GM19328 (cell line): Measurements from ENCODE around the gene SUSD5.

ENCODE experiments used
- ATAC-seq: cut with Tn5 transposase; IDR thresholded peaks from one replicate; pipeline ENCODE4 v1.9.1; 2021; ENCODE audit warnings: mild to moderate bottlenecking, moderate library complexity; ENCODE audit not compliant: unreplicated experiment

SUSD5 gene

GRCh38 chr3:33218446-33219174 lies at the start of gene SUSD5:
SUSD5 (minus strand) TSS chr3:33218810; CDS start chr3:33218797, 13 bp downstream.
- ATAC-seq, result no peak

GRCh38 chr3:33260104-33260503 lies 41.5 kb upstream of the SUSD5 start:
- no peak for ATAC-seq

GRCh38 chr3:33256249-33256648 lies 37.6 kb upstream of the SUSD5 start:
- ATAC-seq, result no peak

- no peak for ATAC-seq
Observed at GRCh38 chr3:33250712-33251111, 32.1 kb upstream of the SUSD5 start.

- no peak for ATAC-seq
Observed at GRCh38 chr3:33246786-33247185, 28.2 kb upstream of the SUSD5 start.

- ATAC-seq, result no peak
Observed at GRCh38 chr3:33240261-33240660, 21.7 kb upstream of the SUSD5 start.

GRCh38 chr3:33238923-33239322 lies 20.3 kb upstream of the SUSD5 start:
- ATAC-seq, result no peak

- no peak for ATAC-seq
Observed at GRCh38 chr3:33237439-33237838, 18.8 kb upstream of the SUSD5 start.

- ATAC-seq, result no peak
Observed at GRCh38 chr3:33236005-33236404, 17.4 kb upstream of the SUSD5 start.

GRCh38 chr3:33233884-33234283 lies 15.3 kb upstream of the SUSD5 start:
- ATAC-seq, result no peak

GRCh38 chr3:33231756-33232465 lies 13.3 kb upstream of the SUSD5 start:
- no peak for ATAC-seq

- no peak for ATAC-seq
Observed at GRCh38 chr3:33229947-33230346, 11.3 kb upstream of the SUSD5 start.

GRCh38 chr3:33229066-33229465 lies 10.5 kb upstream of the SUSD5 start:
- ATAC-seq, result no peak

- no peak for ATAC-seq
Observed at GRCh38 chr3:33221241-33221640, 2.6 kb upstream of the SUSD5 start.

- no peak for ATAC-seq
Observed at GRCh38 chr3:33219175-33219487, 521 bp upstream of the SUSD5 start.

GRCh38 chr3:33217866-33218445 lies 654 bp downstream of the SUSD5 start:
- ATAC-seq, result no peak

- no peak for ATAC-seq
Observed at GRCh38 chr3:33215739-33216138, 2.9 kb downstream of the SUSD5 start.

GRCh38 chr3:33212406-33212805 lies 6.2 kb downstream of the SUSD5 start:
- ATAC-seq, result no peak

- ATAC-seq, result no peak
Observed at GRCh38 chr3:33211444-33211843, 7.2 kb downstream of the SUSD5 start.

GRCh38 chr3:33209357-33209756 lies 9.3 kb downstream of the SUSD5 start:
- no peak for ATAC-seq

GRCh38 chr3:33202711-33203457 lies 15.7 kb downstream of the SUSD5 start:
- ATAC-seq, result no peak

- no peak for ATAC-seq
Observed at GRCh38 chr3:33201195-33201594, 17.4 kb downstream of the SUSD5 start.
